Dedifferentiated amniotic fluid mesenchymal stem cell (primary cell): ENCODE data around the gene ARL15.

Source experiments
- DNase-seq: peaks from one replicate; pipeline ENCODE4 v3.0.0-alpha.2; 2016; ENCODE audit errors: extremely low spot score

The ARL15 gene

GRCh38 chr5:54211912-54212311, 98.5 kb downstream of the ARL15 start:
- DNase-seq = no peak

GRCh38 chr5:54207566-54207965, 102.8 kb downstream of the ARL15 start:
- no peak for DNase-seq

GRCh38 chr5:54206580-54207229, 103.7 kb downstream of the ARL15 start:
- no peak for DNase-seq

DNA sequence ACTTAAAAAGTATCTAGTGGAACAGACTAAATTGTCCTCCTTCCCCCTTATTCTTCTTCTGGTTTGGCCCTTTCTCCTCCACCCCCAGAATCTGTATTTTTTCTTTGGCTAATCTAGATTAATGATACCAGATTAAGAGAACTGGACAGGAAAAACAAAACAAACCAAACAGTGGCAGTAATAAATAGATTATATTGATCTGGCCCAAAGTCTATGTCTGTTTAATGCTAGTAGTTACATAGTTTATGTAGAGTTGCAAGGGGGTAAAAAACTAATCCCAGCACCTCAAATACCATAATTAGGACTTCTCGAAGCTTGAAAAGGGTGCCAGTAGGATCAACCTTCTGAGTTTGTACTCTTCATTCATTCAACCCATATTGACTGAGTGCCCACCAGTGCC, 104.5 kb downstream of the ARL15 start:
- DNase-seq = no peak

- no peak for DNase-seq
These were observed 104.9 kb downstream of the ARL15 start for GRCh38 chr5:54205453-54205852.

- no peak for DNase-seq
These were observed 113.4 kb downstream of the ARL15 start for GRCh38 chr5:54197018-54197417.

DNA sequence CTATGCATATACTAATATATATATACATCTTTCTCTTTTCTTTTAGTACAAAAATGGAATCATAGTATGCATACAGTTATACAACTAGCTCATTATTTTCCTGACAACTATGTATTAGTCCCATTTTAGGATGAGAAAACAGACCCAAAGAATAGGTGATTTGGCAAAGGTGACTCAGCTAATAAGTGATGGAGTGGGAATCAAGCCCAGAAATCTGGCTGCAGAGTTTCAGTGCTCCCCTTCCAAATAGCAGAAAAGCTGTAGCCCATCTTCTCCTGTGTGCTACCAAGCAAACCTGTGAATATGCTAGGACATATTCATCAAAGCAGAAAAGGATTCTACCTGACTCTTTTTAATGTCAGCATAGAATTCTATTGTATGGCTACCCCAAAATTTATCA, 114.7 kb downstream of the ARL15 start:
- DNase-seq = no peak

DNA sequence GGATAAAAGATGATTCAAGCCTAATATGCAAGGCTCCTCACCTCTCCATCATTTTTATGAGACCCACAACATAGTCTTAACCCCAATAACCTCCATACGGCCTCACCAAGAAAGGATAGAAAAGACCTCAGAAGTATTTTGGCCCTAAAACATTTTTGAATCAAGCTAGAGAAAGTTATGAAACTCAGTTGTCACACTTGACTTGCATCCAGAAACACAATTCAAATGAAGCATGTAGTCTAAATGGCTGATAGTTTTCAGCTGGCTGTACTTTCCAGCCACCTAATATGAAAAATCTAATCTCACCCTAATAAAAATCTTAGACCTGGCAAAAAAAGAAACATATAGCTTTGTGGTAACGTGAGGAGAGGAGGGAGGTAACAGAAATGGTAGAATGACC, 116.1 kb downstream of the ARL15 start:
- DNase-seq = no peak

DNA sequence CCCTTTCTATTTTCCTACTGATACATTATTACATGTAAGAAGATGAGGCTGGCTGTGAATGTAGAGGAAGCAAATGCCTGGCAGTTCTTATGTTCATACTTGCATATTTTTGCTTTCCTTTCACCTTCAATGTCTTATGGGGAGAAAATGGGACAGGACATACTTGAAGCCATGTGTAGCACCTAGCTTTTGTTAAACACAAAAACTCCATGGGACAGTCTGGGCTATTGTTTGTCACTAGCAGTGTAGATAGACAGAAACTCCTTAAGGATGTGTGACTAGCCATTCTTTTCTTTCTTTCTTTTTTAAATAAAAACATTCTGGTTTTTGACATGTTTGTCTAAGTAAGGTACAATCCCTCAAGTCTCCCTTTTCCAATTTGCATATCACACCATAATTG, 122.7 kb downstream of the ARL15 start:
- DNase-seq = no peak

DNA sequence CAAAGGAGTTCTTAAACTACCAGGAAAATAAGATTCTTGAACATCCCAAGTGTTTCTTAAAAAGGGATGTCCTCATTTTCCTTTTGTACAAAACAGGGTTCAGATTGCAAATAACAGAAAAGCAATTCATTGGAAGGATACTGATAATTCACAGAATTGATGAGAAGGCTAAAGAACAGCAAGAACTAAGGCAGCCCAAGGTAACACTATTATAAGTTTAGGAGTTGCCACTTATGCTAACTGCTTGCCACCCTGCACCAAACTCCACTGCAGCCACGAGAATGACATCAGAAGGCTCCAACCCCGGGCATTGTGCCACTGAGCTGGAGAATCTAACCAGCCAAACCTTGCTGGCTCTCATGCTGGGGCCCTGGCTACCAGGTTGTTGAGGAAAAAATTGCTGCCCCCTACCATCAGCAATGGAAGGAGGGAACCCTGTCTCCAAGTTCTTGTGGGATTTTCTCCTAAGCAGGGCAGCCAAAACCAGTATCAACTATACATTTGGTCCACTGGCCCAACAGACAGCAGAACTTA, 123.4 kb downstream of the ARL15 start:
- DNase-seq = no peak

DNA sequence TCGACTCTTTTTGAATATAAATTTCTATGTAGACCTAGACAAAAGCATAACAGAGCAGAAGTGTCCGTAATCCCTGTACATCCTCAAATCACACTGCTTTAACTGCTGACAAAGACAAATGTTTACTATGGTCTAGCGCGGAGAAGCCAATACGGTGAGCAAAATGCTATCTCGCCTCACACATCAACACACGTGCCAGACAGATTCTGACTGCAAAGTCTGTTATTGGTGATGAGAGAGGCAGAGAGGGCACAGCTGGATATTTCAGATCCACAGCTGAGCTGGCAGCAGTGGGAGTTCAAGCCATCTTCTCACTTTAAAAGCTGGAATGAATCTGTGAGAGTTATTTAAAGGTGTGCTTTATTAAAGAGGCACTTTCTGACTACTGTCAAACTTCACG, 124.3 kb downstream of the ARL15 start:
- no peak for DNase-seq

DNA sequence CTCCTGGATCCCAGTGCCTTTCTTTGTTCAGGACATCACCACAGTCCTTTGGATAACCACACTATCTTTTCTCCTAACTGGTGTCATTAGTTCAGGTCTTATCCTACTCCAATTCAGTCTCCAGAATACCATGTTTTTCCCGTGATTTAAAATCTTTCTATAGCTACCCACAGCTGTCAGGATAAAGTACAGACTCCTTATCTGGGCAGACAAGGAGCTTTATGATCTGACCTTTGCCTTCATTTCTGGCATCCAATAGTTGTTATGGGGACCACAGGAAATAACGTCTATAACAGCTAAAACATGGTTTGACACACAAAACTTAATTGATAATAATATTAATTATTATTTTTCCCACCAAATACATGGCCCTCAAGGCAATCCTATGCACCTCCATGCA, 125.6 kb downstream of the ARL15 start:
- DNase-seq = no peak

GRCh38 chr5:54180630-54181031, 129.7 kb downstream of the ARL15 start:
- DNase-seq = no peak

DNA sequence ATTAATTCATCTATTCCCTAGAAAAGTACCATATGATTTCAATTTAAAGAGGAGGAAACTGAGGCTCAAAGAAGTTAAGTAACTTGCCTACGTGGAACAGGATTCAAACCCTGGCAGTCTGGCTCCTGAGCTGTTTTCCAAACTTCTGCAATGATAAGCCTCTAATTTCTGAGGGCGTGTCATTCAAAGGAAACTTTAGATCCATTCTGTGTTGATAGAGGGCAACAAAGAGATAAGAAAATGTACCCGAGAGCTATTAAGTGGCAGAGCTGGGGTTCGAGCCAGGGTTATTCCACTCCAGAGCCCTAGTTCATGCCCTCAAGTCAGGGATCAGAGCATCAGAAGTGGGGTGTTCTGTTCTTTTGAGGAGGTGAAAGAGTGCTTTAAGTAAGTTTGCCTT, 131.4 kb downstream of the ARL15 start:
- no peak for DNase-seq

GRCh38 chr5:54178207-54178606, 132.2 kb downstream of the ARL15 start:
- no peak for DNase-seq

- no peak for DNase-seq
These were observed 133.3 kb downstream of the ARL15 start for GRCh38 chr5:54177058-54177457.

GRCh38 chr5:54176066-54176830, 134.1 kb downstream of the ARL15 start:
- DNase-seq = no peak

DNA sequence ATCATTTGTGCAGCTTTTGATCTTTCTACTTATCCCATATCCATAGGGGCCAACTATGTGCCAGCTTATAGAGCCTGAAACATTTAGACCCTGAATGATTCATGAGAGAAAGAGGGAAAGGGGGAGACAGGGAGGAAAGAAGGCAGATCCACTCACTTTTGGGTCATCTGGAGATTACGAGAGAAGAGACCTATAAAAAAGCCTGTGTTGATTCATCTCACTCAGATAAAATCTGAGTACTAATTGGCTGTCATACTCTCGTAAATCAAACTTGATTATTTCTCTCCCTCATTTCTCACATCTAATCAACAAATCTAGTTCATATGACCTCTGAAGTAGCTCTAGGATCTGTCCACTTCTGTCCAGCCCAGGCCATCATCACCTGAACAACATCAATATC, 137.1 kb downstream of the ARL15 start:
- no peak for DNase-seq

DNA sequence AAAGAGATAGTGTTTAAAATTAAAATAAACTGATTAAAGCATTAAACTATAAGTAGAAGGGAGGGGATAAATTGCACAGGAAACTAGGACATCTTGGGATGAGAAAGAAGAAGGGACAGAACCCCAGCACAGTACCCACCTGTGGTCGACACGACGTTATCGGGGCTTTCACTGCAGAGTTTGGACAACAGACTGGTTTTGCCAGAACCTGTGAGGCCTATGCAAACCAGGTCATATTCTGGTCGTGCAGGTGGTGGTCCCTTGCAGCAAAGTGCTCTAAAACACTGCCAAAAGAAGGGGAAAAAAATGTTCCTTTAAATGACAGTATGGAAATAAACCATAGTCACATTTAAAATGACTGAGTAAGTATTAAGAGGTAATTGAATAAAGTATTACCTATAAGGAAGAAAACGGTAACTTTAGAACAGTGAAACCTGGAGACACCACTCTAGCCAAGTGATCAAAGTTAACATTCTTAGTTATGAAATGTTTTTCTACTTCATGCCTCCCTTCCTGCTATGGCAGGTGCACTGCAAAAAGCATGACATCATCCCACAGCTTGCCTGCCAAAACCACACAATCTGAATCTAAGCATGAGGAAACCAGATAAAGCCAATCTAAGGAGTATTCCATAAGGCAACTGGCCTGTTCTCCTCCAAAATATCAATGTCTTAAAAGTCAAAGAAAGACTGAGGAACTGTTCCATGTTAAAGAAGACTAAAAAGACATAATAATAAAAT, 138.6 kb downstream of the ARL15 start:
- DNase-seq = no peak

DNA sequence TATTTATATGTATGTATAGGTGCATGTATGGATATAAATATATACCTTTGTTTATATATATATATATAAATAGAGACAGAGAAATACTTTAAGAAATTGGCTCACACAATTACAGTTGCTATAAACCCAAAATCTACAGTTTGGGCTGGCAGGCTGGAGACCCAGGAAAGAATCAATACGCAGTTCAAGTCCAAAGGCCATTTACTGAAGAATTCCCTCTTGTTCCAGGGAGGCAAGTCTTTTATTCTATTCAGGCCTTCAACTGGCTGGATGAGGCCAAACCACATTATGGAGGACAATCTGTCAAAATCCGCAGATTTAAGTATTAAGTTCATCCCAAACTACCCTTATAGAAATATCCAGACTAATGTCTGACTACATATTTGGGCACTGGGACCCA, 144.7 kb downstream of the ARL15 start:
- no peak for DNase-seq

- DNase-seq = no peak
These were observed 148.2 kb downstream of the ARL15 start for GRCh38 chr5:54162184-54162583.

GRCh38 chr5:54160329-54160728, 150.0 kb downstream of the ARL15 start:
- no peak for DNase-seq

DNA sequence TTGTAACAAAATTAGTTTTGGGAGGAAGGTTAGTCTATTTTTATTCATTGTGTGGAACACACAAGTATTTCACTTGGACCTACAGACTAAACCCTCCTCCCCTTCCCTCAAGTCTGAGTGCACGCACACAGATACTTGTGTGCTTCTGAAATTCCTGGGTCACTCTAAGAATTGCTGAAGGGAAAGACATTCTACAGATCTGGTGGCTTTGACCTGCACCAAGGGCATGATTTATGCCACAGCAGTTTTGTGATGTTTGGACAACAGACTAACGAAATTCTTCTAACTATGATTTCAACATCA, 150.5 kb downstream of the ARL15 start:
- no peak for DNase-seq
